Left lung (tissue), 10 donors: ENCODE data around the gene EHMT1. TPM values are rescaled to one million over a fixed set of nuclear protein-coding genes. Genes with fewer than 3 reads are reported as not detected.

Experiments used
- ATAC-seq: fragments of 200-7000 bp; cut with Tn5 transposase; one replicate; pipeline ENCODE4 v1.9.1; 2020; ENCODE audit warnings: moderate library complexity
- DNase-seq, 4 donors: peaks; one replicate each; pipeline ENCODE4 v3.0.0-alpha.2; 2013 to 2020
- H3K27ac ChIP-seq, 2 donors: fragments of 200-600 bp; sonication (generic) in 1 of 2; one replicate each; pipeline versions ENCODE4 v1.5.0 to v1.8.0; 2020 to 2021
- H3K27me3 ChIP-seq, 2 donors: fragments of 200-600 bp; sonication (generic) in 1 of 2; one replicate each; pipeline versions ENCODE4 v1.5.0 to v1.8.0; 2020 to 2021
- H3K36me3 ChIP-seq, 2 donors: fragments of 200-600 bp; sonication (generic) in 1 of 2; one replicate each; pipeline versions ENCODE4 v1.5.0 to v1.8.0; 2020 to 2021
- H3K4me1 ChIP-seq, 2 donors: fragments of 200-600 bp; one replicate each; pipeline ENCODE4 v1.8.0; 2021
- H3K4me3 ChIP-seq, 2 donors: fragments of 200-600 bp; sonication (generic) in 1 of 2; one replicate each; pipeline versions ENCODE4 v1.5.0 to v1.8.0; 2020 to 2021; ENCODE audit warnings: mild to moderate bottlenecking in 1 of 2
- H3K9me3 ChIP-seq, 2 donors: fragments of 200-600 bp; sonication (generic) in 1 of 2; one replicate each; pipeline versions ENCODE4 v1.5.0 to v1.8.0; 2020 to 2021
- intact Hi-C, 2 donors: fragments of 100-400 bp; cut with DNase I; formaldehyde crosslinking; loops; one replicate each; pipeline versions ENCODE4 v1.11.2 to v1.14.2; 2022
- polyA plus RNA-seq, 6 donors: library from polyadenylated mRNA; unstranded; fragments of 120-200 nt; gene quantifications; one replicate each; pipeline ENCODE4 v1.2.1, GENCODE V29; 2013; ENCODE audit not compliant: insufficient read length in 6 of 6
- total RNA-seq, 2 donors: library from RNA; stranded (reverse); fragmentation: NEBNext Ultra II Directional; extraction: Animal tissue kit (Norgen Biotek cat#: 25700); gene quantifications; one replicate each; pipeline ENCODE4 v1.2.1, GENCODE V29; 2021
- TF ChIP-seq, protein P1 (sequence below), 2 donors: fragments of 200-600 bp; sonication (generic) in 1 of 2; IDR thresholded peaks; one replicate each; pipeline versions ENCODE4 v1.5.0 to v1.8.0; 2021; ENCODE audit warnings: antibody characterized with exemption in 2 of 2
- donor health status: DM: no; HTN: yes; CAD: no.
- donor health status: DM: no; HTN: no; CAD: no.

Gene EHMT1
- total and polyA plus RNA-seq, 8 donors = 71.5 to 92.7 (median 82.7) TPM

DNA sequence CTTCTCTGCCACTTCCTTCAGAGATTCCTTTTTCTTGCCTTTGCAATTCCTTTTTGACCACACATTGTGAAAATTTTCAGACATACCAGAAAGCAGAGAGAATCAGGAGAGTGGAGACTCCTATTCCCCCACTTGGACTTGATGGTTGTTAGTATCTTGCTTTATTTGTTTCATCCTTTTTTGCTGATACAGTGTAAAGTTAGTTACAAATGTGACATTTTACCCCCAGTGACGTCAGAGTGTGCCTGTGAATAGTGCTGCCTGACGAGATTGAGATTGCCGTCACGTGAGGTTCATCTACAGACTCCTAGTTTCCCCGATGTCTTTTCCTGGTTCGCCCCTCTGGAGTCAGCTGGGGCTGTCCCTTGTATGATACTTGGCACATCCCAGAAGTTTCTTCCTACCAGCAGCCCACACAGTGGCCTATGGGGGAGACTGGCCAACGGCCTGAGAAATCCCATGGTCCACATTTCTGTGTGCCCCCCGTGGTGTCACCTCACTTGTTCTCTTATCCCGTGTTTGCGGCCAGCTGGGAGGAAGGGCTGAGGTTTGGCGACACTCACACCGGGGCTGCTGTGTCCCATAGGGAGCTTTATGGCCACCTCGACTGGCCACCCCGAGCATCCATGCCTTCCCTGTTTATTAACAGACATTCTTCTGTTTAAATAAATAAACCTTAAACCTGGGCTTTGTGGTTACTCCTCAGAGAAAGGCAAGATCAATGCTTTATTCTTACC, 210.6 kb downstream of the EHMT1 start:
- Histone ChIP-seq H3K36me3 (peaks cover 0 to 100% of the 10 kb centered on the region in 2 donors), H3K4me1 (no peaks in the 10 kb centered on the region), H3K27me3 (no peaks in the 10 kb centered on the region), H3K27ac (no peak overlapping the region), H3K4me3 (no peak overlapping the region), H3K9me3 (no peaks in the 10 kb centered on the region)
- ATAC-seq (no peak), DNase-seq (no peak)
- TF ChIP-seq, protein P1, sequence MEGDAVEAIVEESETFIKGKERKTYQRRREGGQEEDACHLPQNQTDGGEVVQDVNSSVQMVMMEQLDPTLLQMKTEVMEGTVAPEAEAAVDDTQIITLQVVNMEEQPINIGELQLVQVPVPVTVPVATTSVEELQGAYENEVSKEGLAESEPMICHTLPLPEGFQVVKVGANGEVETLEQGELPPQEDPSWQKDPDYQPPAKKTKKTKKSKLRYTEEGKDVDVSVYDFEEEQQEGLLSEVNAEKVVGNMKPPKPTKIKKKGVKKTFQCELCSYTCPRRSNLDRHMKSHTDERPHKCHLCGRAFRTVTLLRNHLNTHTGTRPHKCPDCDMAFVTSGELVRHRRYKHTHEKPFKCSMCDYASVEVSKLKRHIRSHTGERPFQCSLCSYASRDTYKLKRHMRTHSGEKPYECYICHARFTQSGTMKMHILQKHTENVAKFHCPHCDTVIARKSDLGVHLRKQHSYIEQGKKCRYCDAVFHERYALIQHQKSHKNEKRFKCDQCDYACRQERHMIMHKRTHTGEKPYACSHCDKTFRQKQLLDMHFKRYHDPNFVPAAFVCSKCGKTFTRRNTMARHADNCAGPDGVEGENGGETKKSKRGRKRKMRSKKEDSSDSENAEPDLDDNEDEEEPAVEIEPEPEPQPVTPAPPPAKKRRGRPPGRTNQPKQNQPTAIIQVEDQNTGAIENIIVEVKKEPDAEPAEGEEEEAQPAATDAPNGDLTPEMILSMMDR (IDR thresholded peaks at IDR 0.05) = no peak
- intact Hi-C loops = no loop called here

DNA sequence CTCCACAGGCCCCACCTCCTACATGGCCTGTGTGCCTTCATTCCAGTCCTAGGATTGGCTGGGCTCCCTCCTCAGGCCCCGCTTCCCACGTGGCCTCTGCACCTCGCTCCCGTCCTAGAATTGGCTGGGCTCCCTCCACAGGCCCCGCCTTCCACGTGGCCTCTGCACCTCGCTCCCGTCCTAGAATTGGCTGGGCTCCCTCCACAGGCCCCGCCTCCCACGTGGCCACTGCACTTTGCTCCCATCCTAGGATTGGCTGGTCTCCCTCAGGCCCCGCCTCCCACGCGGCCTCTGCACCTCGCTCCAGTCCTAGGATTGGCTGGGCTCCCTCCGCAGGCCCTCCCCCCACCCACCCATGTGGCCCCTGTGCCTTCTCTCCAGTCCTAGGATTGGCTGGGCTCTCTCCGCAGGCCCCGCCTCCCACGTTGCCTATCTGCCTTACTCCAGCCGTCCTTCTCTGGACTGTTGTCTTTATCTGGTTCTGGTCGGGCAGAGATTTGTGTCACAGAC, 213.4 kb downstream of the EHMT1 start:
- intact Hi-C loops = no loop called here
- Histone ChIP-seq H3K4me3 (no peak overlapping the region), H3K27ac (no peak overlapping the region), H3K36me3 (peaks cover 0 to 100% of the 10 kb centered on the region in 2 donors), H3K27me3 (no peaks in the 10 kb centered on the region), H3K9me3 (no peaks in the 10 kb centered on the region), H3K4me1 (no peaks in the 10 kb centered on the region)
- no peak for ATAC-seq
- TF ChIP-seq, protein P1 (IDR thresholded peaks at IDR 0.05) = no peak
- no peak for DNase-seq

DNA sequence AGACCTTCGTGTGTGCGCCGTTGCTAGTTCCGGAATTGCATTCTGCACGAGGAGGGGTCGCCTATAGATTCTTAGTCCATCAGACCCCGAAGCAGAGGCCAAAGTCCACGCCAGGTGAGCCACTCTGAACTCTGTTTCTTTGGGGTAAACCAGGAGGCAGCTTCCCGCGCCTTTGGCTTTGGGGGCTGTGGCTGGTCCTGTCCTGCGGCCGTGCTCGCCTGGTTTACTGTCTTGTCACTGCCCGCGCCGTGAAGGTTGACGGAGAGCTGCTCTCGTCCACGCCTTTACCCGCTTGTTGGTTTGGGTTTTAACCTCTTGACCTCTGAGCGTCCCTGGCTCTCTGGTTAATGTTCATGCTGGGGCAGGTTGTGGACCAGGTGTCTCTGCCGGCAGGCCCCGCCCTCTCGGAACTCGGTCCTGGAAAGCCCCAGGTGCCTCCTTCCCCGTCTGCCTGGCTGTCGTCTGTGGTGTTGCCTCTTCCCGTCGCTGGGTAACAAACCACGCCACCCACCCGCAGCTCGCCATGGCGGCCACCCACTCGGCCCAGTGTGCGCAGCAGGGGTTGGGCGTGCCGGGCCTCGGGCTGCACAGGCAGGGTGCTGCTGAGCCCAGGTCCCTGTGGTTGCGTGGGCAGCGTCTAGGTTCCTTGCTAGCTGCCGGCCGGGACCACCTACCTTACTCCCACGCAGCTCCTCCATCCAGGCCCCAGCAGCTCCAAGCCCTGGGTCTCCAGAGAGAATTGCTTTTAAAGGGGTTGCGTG, 214.2 kb downstream of the EHMT1 start:
- Histone ChIP-seq H3K27ac (no peak overlapping the region), H3K27me3 (no peaks in the 10 kb centered on the region), H3K36me3 (peaks cover 0 to 100% of the 10 kb centered on the region in 2 donors), H3K4me1 (no peaks in the 10 kb centered on the region), H3K9me3 (no peaks in the 10 kb centered on the region), H3K4me3 (no peak overlapping the region)
- TF ChIP-seq, protein P1 (IDR thresholded peaks at IDR 0.05) = no peak
- intact Hi-C loops = no loop called here
- ATAC-seq (no peak), DNase-seq (peak in 1 of 4 donors; percentile 64)

DNA sequence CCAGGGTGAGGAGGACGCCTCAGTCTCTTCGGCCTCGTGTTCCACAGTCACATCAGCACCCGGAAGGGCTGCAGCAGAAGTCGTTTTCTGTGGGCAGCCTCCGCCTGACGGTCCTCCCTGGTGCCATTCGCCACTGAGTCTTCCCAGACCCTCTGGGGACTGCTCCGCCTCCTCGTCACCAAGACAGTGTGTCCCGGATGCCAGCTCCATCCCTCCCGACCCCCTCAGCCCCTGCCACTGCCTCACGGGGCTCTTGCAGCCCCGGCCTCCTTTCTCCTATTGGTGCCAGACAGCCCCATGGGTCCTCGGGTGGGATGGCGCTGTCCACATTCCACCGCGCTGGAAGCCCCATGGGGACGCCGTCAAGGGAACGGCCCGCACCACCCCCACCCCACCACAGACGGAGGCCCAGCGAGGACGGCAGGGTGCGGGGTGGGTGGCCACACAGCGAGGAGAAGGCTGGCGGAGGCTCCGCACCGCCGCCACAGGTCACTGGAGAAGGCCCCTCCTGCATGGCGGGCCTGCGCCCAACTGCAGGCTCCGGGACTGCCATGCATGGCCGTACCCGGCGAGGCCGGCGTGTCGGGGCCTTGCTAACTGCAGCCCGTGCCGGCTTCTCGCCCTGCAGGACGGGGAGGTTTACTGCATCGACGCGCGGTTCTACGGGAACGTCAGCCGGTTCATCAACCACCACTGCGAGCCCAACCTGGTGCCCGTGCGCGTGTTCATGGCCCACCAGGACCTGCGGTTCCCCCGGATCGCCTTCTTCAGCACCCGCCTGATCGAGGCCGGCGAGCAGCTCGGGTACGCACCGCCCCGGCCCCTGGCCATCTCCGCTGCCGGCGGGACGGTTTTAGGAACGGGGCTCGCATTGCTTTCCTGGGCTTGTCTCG, 215.2 kb downstream of the EHMT1 start:
- Histone ChIP-seq H3K4me3 (no peak overlapping the region), H3K27ac (no peak overlapping the region), H3K4me1 (no peaks in the 10 kb centered on the region), H3K27me3 (no peaks in the 10 kb centered on the region), H3K36me3 (peaks cover 0 to 96% of the 10 kb centered on the region in 2 donors), H3K9me3 (peaks cover 0 to 4% of the 10 kb centered on the region in 2 donors)
- ATAC-seq (no peak), DNase-seq (peak in 1 of 4 donors; percentile 74)
- TF ChIP-seq, protein P1 (IDR thresholded peaks at IDR 0.05) = no peak
- intact Hi-C loops = no loop called here
